GM21723 (cell line): ENCODE measurements around the gene ELOVL5.

Source experiments
- ATAC-seq: cut with Tn5 transposase; IDR thresholded peaks from one replicate; pipeline ENCODE4 v1.9.1; 2021; ENCODE audit warnings: mild to moderate bottlenecking, moderate library complexity; ENCODE audit not compliant: unreplicated experiment

ELOVL5 gene

DNA sequence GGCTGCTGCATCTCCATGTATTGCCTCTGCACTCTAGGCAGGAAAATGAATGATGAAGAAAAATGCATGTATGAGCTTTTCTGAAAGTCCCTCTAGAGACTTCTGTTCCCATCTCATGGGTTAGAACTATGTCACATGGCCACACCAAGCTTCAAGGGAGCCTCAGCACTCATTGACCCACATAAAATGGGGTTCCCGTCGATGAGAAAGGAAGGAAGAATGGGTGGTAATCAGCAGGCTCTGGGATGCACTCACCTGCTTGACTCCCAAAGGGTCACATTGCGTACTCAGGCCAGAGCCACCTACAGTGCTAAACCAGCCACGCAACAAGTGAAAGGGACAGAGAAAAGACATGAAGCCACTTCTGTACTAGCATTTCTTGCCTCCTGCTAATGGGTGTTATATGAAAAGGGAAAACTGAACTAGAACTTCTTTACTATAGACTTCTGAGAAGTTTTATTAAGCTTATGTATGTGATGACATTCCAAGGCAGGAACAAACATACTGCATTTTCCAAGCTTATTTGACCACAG, 104.3 kb downstream of the ELOVL5 start:
- ATAC-seq, result peak; percentile 29

DNA sequence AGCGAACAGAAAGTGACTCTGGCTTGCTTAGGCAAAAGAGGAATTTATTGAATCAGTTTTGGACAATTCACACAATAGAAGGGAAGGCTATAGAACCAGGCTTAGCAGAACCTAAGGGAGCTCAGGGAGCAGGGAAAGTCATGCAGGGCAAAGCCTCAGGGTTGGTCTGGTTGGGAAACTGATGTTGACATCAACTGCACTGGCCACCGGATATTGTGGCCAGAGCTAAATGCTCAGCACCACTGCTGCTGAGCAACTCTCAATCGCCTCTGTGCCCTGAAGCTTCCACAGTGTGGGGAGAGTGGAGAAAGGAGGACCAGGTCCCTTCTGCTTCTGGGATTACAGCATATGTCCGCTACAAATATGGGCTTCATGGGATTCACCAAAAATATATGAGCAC, 106.8 kb downstream of the ELOVL5 start:
- no peak for ATAC-seq

DNA sequence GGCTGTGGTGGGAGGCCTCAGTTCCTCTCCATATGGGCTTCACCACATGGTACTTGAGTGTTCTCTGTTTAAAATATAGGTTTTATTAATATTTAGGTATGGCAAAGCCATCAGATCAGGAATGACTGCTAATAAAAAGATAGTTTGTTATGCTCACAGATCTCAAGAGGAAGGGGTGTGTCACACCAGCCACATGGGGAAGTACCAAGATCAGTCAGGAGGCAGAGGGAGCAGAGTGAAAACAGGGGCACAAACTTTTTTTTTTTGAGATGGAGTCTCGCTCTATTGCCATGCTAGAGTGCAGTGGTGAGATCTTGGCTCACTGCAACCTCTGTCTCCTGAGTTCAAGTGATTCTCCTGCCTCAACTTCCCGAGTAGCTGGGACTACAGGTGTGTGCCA, 108.0 kb downstream of the ELOVL5 start:
- ATAC-seq, result no peak

GRCh38 chr6:53240139-53240538, 108.6 kb downstream of the ELOVL5 start:
- no peak for ATAC-seq

DNA sequence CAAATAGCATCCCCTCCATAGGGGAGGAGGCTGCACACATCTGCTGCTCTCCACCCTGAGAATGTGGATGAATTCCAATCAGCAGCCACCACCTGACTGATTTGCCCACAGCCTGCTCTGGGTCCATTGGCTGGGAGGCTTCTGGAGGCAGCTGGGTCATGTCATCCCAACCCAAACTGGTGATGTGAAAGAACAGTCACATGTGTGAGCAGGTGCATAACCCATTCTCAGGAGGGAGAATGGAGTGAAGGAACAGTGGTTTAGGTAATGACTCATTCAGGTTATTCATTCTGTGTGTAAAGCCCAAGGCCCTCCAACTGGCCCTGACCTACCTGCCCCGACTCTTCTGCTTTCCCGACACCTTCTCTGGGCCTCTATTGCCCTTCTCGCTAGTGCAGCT, 109.2 kb downstream of the ELOVL5 start:
- ATAC-seq, result peak; percentile 61

DNA sequence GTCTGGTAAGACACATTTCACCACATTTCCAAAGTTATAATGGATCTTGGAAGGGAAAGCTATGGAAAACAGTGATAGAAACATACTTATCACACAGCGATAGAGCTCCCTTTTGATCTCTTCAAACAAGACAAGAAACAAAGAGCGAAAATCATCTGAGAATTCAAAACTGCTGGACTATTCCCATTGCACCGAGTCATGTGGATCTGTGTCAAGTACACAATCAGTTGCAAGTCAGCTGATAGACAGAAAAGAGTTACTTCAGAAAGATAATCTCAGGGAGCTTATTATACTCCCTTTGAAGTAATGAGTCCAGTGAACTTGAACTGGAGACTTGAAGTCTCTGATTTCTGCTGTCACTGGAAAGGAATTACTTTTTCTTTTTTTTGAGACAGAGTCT, 110.4 kb downstream of the ELOVL5 start:
- ATAC-seq, result no peak

DNA sequence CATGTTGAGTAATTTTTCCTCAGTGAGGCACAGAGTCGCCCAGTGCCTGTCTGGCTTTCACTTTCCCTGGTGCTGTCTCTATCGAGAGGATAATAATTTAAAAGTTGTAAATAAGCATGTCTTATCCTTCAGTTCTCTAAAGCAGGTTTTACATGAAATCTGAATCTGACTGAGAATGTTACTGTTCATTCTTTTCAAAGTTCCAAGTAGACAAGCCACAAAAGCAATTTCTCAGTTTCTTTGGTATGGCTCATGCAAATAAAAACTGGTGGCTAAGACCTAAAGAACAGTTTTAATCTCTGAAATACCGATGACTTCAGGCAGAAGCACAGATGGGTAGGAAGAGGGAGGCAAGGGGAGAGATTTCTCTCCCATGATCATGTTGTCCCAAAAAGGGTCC, 112.5 kb downstream of the ELOVL5 start:
- peak; percentile 52 for ATAC-seq

GRCh38 chr6:53235508-53235907, 113.2 kb downstream of the ELOVL5 start:
- ATAC-seq, result no peak

GRCh38 chr6:53233309-53233708, 115.4 kb downstream of the ELOVL5 start:
- no peak for ATAC-seq

GRCh38 chr6:53230775-53231467, 117.8 kb downstream of the ELOVL5 start:
- ATAC-seq, result no peak

DNA sequence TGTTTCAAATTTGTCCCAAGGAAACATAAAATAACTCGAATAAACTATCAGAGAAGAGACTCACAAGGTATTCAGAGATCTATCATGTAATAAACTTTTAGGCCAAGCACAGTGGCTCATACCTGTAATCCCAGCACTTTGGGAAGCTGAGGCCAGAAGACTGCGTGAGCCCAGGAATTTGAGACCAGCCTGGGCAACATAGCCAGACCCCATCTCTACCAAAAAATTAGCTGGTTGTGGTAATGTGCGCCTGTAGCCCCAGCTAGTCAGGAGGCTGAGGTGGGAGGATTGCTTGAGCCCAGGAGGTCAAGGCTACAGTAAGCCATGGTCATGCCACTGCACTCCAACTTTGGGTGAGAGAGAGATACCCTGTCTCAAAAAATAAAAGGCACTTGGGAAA, 120.9 kb downstream of the ELOVL5 start:
- no peak for ATAC-seq

DNA sequence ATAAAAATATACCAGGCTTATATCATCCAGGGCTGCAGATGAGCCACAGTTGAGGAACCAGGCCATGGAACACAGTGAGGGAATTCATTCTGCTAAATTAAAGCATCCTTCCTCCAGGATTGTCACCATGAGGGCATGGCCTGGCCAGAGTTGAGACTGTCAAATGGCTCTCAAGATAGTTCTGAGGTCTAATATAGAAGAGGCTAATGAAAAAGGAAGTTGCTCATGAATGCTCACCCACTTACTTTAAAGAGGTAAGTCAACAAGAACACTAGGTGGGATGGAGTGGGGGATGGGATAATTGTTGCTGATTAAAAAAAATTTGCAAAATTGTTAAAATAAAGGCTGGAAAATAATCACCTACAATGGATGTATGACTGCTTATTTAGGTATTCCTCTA, 128.1 kb downstream of the ELOVL5 start:
- ATAC-seq, result no peak
